ENCODE data around the gene OR52J3. TPM values are rescaled to one million over a fixed set of nuclear protein-coding genes. Genes with fewer than 3 reads are reported as not detected.

Gene OR52J3
- total and polyA plus RNA-seq, 2 of the 8 experiments (the other 6 are each of a cell fraction or from before 2014, with no cell fraction given) = not detected

GRCh38 chr11:5042091-5042490, 4.2 kb upstream of the OR52J3 start (continued):
- no peak for TF ChIP-seq RAD21 (IDR thresholded peaks at IDR 0.05 in 1 of 2, conservative IDR thresholded peaks at IDR 0.05 in 1 of 2; ENCODE audit: low read depth in 2 of 2, low read length in 2 of 2)
- no peak for TF ChIP-seq CTBP2 (IDR thresholded peaks at IDR 0.05; ENCODE audit: borderline replicate concordance, insufficient read depth, insufficient read length, low read length)
- no peak for TF ChIP-seq RBBP5 (IDR thresholded peaks at IDR 0.05; ENCODE audit: borderline replicate concordance, low read depth, low read length)

All from H1 (cell line).